Glutamatergic neuron (in vitro differentiated cells): ENCODE results near the gene KDM6A. TPM values are rescaled to one million over a fixed set of nuclear protein-coding genes. Genes with fewer than 3 reads are reported as not detected.
"Not testable (repeated sequence)": the region's sequence is repeated elsewhere in the genome, so short reads cannot be mapped to it uniquely, and the experiment has no call there.

Source experiments
- DNase-seq: peaks from one replicate; pipeline ENCODE4 v3.0.0; 2022
- H3K27ac Mint-ChIP-seq: one replicate; pipeline ENCODE4 v1.8.0; 2020; ENCODE audit warnings: mild to moderate bottlenecking, mixed read lengths, inconsistent platforms; ENCODE audit not compliant: unreplicated experiment
- H3K27me3 Mint-ChIP-seq: one replicate; pipeline ENCODE4 v1.8.0; 2020; ENCODE audit warnings: mild to moderate bottlenecking, moderate library complexity, mixed read lengths, inconsistent platforms; ENCODE audit not compliant: unreplicated experiment
- H3K36me3 Mint-ChIP-seq: one replicate; pipeline ENCODE4 v1.8.0; 2020; ENCODE audit warnings: mild to moderate bottlenecking, mixed read lengths, inconsistent platforms; ENCODE audit not compliant: unreplicated experiment
- H3K4me1 Mint-ChIP-seq: one replicate; pipeline ENCODE4 v1.8.0; 2020; ENCODE audit warnings: mild to moderate bottlenecking, low read depth, mixed read lengths, inconsistent platforms; ENCODE audit not compliant: unreplicated experiment
- H3K4me3 Mint-ChIP-seq: one replicate; pipeline ENCODE4 v1.8.0; 2020; ENCODE audit warnings: mild to moderate bottlenecking, mixed read lengths, inconsistent platforms; ENCODE audit not compliant: unreplicated experiment
- H3K9me3 Mint-ChIP-seq: one replicate; pipeline ENCODE4 v1.8.0; 2020; ENCODE audit warnings: mild to moderate bottlenecking, moderate library complexity, mixed read lengths, inconsistent platforms; ENCODE audit not compliant: unreplicated experiment
- total RNA-seq: library from RNA; stranded (reverse); fragmentation: NEBNext Ultra II Directional; extraction: Animal tissue kit (Norgen Biotek cat#: 25700); gene quantifications from one replicate; pipeline ENCODE4 v1.2.1, GENCODE V29; 2021; ENCODE audit not compliant: unreplicated experiment
- TF ChIP-seq, protein P1 (sequence below): fragments of 200-600 bp; sonication (generic); IDR thresholded peaks from one replicate; pipeline ENCODE4 v1.5.0; 2021; ENCODE audit not compliant: partially characterized antibody, unreplicated experiment

The KDM6A gene
- total RNA-seq, 1 donor from 2014 or later: 26.5 TPM

DNA sequence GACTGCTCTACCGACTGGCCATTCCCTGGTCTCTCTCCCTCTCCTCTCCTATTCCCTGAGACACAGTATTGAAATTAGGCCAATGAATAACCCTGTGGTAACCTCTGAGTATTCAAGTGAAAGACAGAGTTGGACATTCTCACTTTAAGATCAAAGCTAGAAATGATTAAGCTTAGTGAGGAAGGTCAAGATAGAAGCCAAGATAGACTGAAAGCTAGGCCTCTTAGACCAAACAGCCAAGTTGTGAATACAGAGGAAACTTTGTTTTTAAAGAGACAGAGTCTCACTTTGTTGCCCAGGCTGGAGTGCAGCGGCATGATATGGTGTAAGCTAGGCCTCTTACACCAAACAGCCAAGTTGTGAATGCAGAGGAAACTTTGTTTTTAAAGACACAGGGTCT is 64.6 kb downstream of the KDM6A start:
- Mint-ChIP-seq H3K4me3 (no peak overlapping the region), H3K9me3 (no peaks in the 10 kb centered on the region), H3K36me3 (no peaks in the 10 kb centered on the region), H3K27ac (no peak overlapping the region), H3K4me1 (no peaks in the 10 kb centered on the region), H3K27me3 (no peaks in the 10 kb centered on the region)
- DNase-seq: no peak
- TF ChIP-seq, protein P1, sequence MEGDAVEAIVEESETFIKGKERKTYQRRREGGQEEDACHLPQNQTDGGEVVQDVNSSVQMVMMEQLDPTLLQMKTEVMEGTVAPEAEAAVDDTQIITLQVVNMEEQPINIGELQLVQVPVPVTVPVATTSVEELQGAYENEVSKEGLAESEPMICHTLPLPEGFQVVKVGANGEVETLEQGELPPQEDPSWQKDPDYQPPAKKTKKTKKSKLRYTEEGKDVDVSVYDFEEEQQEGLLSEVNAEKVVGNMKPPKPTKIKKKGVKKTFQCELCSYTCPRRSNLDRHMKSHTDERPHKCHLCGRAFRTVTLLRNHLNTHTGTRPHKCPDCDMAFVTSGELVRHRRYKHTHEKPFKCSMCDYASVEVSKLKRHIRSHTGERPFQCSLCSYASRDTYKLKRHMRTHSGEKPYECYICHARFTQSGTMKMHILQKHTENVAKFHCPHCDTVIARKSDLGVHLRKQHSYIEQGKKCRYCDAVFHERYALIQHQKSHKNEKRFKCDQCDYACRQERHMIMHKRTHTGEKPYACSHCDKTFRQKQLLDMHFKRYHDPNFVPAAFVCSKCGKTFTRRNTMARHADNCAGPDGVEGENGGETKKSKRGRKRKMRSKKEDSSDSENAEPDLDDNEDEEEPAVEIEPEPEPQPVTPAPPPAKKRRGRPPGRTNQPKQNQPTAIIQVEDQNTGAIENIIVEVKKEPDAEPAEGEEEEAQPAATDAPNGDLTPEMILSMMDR: no peak

DNA sequence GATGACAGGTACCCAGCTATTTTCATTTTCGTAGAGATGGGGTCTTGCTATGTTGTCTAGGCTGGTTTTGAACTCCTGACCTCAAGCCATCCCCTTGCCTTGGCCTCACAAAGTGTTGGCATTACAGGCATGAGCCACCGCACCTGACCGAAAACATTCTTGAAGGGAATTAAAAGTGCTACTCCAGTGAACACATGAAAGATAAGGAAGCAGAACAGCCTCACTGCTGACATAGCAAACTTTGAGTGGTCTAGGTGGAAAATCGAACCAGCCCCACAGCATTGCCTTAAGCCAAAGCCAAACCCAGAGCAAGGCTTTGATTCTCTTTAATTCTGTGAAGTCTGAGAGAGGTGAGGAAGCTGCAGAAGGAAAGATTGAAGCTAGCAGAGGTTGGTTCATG is 65.1 kb downstream of the KDM6A start:
- DNase-seq: no peak
- Mint-ChIP-seq H3K27ac (no peak overlapping the region), H3K36me3 (no peaks in the 10 kb centered on the region), H3K4me1 (no peaks in the 10 kb centered on the region), H3K27me3 (no peaks in the 10 kb centered on the region), H3K9me3 (no peaks in the 10 kb centered on the region), H3K4me3 (no peak overlapping the region)
- TF ChIP-seq, protein P1: no peak

DNA sequence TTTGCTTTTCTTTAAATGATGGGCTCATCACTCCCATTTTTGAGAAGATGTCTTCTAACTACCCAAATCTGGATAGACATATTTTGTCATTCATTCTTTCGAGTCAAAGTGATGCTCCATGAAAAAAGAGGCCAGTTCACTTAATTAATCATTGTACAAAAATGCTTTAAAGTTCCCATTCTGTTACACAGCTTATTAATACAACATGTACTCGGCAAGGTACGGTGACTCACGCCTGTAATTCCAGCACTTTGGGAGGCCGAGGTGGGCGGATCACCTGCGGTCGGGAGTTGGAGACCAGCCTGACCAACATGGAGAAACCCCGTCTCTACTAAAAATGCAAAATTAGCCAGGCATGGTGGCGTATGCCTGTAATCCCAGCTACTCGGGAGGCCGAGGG is 67.6 kb downstream of the KDM6A start:
- H3K36me3 Mint-ChIP-seq, H3K4me1 Mint-ChIP-seq, H3K27ac Mint-ChIP-seq, H3K4me3 Mint-ChIP-seq, H3K27me3 Mint-ChIP-seq, DNase-seq, H3K9me3 Mint-ChIP-seq: not testable (repeated sequence)

DNA sequence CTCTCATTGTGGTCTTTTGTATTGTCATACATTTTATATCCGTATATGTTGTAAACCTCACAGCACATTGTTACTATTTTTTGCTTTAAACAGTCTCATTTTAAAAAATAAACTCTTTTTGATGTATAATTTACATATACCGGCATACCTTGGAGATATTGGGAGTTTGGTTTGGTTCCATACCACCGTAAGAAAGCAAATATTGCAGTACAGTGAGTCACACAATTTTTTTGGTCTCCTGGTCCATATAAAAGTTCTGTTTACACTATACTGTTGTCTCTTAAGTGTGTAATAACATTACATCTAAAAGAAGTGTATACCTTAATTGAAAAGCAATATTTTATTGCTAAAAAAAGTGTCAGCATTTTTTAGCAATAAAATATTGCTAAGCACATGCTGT is 70.0 kb downstream of the KDM6A start:
- Mint-ChIP-seq H3K27ac (no peak overlapping the region), H3K36me3 (no peaks in the 10 kb centered on the region), H3K27me3 (no peaks in the 10 kb centered on the region), H3K9me3 (peaks cover 1% of the 10 kb centered on the region), H3K4me1 (no peaks in the 10 kb centered on the region), H3K4me3 (no peak overlapping the region)
- DNase-seq: no peak
- TF ChIP-seq, protein P1: no peak

DNA sequence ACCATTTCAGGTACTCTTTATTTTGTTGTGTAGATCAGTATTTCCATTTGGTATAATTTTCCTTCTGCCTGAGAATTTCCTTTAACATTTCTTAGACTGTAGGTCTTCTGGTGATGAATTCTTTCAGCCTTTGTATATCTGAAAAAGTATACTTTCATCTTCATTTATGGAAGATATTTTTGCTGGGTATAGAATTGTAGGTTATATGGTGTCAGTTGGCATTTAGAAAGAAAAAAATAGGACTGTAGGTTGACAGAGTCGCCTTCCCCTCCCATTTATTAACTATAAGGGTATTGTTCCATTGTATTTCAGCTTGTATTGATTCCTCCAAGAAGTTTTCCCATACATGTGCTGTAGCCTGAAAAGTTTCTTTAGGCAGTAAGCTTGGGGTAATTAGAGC is 71.9 kb downstream of the KDM6A start:
- no peaks in the 10 kb centered on the region for H3K36me3 Mint-ChIP-seq
- no peak overlapping the region for H3K27ac Mint-ChIP-seq
- TF ChIP-seq, protein P1: no peak
- no peak overlapping the region for H3K4me3 Mint-ChIP-seq
- H3K9me3 Mint-ChIP-seq: peaks cover 1% of the 10 kb centered on the region
- no peaks in the 10 kb centered on the region for H3K4me1 Mint-ChIP-seq
- DNase-seq: no peak
- H3K27me3 Mint-ChIP-seq: no peaks in the 10 kb centered on the region

DNA sequence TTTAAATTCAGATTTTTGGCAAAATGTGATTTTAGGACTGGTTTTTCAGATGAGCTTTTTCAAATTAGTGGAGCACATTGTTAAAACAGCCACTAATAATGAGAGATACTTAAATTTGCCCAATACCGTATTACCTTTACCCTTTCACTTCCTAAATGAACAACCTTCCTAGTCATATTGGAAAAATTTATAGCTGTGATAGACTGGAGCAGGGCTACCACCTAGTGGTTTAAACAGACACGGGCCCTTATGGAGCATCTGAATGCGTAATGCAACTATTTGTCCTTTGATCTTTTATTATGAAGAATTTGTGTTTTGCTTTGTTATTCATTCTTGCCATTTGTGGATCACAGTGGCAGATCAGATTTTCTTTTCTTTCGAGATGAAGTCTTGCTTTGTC is 72.7 kb downstream of the KDM6A start:
- no peak overlapping the region for H3K4me3 Mint-ChIP-seq
- H3K4me1 Mint-ChIP-seq: no peaks in the 10 kb centered on the region
- no peak for DNase-seq
- peaks cover 1% of the 10 kb centered on the region for H3K9me3 Mint-ChIP-seq
- TF ChIP-seq, protein P1: no peak
- H3K27me3 Mint-ChIP-seq: no peaks in the 10 kb centered on the region
- H3K36me3 Mint-ChIP-seq: no peaks in the 10 kb centered on the region
- H3K27ac Mint-ChIP-seq: no peak overlapping the region
